ENCODE data around the gene DOK5. TPM values are rescaled to one million over a fixed set of nuclear protein-coding genes. Genes with fewer than 3 reads are reported as not detected.

Gene DOK5
- total and polyA plus RNA-seq, 2 of the 8 experiments (the other 6 are each of a cell fraction or from before 2014, with no cell fraction given), result 8.9 to 15.0 TPM

DNA sequence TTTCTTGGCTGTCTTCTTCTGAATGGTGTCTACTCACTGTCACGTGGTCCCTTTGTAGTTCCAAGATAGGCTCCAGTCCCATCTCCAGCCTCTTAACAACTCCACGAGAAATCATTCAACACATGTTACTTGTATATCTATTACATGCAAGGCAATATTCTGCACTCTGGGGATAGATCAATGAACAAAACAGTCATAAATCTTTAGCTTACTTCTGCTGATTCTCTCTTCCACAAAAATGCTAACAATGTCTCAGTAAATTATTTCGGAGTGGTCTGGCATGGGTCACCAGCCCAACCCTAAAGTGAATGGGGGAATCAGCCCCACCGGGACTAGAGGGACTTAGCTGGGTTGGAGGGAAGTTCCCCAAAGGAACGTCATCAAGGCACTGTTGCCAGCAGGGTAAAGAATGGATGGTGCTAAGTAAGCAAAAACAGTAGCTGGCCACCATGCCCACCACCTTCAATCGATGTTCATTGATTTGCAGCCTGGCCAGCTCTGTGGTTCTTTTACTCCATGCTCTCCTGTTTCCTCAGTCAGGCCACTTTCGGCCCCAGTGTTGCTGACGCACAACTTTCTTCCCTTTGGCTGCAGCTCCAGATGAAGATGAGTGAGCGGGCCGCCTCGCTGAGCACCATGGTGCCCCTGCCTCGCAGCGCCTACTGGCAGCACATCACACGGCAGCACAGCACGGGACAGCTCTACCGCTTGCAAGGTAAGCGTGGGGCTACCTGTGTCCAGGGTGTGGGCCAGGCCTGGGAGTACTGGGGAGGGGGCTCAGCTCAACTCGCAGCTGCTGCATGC, 167.7 kb downstream of the DOK5 start (continued):
- TF ChIP-seq RFX5 (IDR thresholded peaks at IDR 0.05; ENCODE audit: borderline replicate concordance, low read depth, low read length) (no peak), POU5F1 (IDR thresholded peaks at IDR 0.05; ENCODE audit: low read depth, low read length) (no peak), TAF7 (optimal IDR thresholded peaks at IDR 0.05; ENCODE audit: borderline replicate concordance, low read depth, low read length) (no peak), CBX8 (IDR thresholded peaks at IDR 0.05; ENCODE audit: borderline replicate concordance, low read depth, low read length) (no peak), PHF8 (conservative IDR thresholded peaks at IDR 0.05; ENCODE audit: low read depth, low read length) (no peak), KDM5A (IDR thresholded peaks at IDR 0.05; ENCODE audit: low read length) (no peak), SP2 (IDR thresholded peaks at IDR 0.05; ENCODE audit: low read length) (no peak), POLR2AphosphoS5 (IDR thresholded peaks at IDR 0.05; ENCODE audit: low read depth, low read length) (no peak)
